ENCODE measurements around the gene CPA5.

Gene CPA5

DNA sequence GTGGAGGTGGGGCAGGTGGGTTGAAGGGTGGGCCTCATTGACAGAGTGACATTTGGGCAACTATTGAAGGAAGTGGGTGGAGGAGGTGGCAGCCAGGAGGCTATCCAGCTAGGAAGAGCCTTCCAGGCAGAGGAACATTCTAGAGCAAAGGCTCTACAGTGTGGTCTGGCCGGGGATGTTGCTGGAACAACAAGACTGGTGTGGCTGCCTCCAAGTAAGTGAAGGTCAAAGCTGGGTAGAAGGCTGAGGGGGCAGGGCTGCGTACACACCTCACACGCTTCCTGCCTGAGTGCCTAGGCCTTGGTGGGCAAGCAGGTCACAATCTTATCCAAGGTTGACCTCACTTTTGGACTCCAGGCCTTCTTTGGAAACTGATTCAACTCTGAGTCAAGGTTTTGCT is 42.3 kb downstream of the CPA5 start:
- Histone ChIP-seq H3K18ac (ENCODE audit: low read length) (no peak overlapping the region), H2BK120ac (ENCODE audit: low read depth, low read length) (no peak overlapping the region), H3K9ac (ENCODE audit: low read depth, low read length, poor library complexity) (no peak overlapping the region), H3K79me1 (ENCODE audit: low read depth, low read length) (no peaks in the 10 kb centered on the region), H2BK5ac (ENCODE audit: low read length) (no peak overlapping the region), H3K4me2 (ENCODE audit: insufficient read depth, low read length, poor library complexity, severe bottlenecking) (no peak overlapping the region), H3K9me3 (replicated peaks in 1 of 2; ENCODE audit: control insufficient read depth in 2 of 2, insufficient read depth in 1 of 2, low read depth in 1 of 2, low read length in 2 of 2) (peaks cover 2 to 6% of the 10 kb centered on the region in 2 donors), H3K27ac (replicated peaks; ENCODE audit: low read length) (no peak overlapping the region), H2BK12ac (ENCODE audit: low read length) (no peak overlapping the region), H3K23ac (ENCODE audit: low read depth, low read length, poor library complexity) (no peak overlapping the region), H3K36me3 (replicated peaks in 1 of 2; ENCODE audit: control insufficient read depth in 2 of 2, insufficient read depth in 2 of 2, low read length in 2 of 2) (no peaks in the 10 kb centered on the region), H4K91ac (ENCODE audit: low read depth, low read length, poor library complexity) (no peak overlapping the region), H3K27me3 (ENCODE audit: control insufficient read depth in 3 of 3, insufficient read depth in 3 of 3, low read depth in 1 of 3, low read length in 3 of 3) (no peaks in the 10 kb centered on the region), H2BK15ac (ENCODE audit: low read length) (no peak overlapping the region), H2AK5ac (ENCODE audit: low read depth, low read length) (no peak overlapping the region), H3K4me3 (ENCODE audit: low read length in 2 of 2) (no peak overlapping the region), H3K14ac (ENCODE audit: low read length) (no peak overlapping the region), H3K4ac (ENCODE audit: low read length) (no peak overlapping the region), H4K8ac (ENCODE audit: low read depth, low read length) (no peak overlapping the region), H3K4me1 (ENCODE audit: control insufficient read depth in 2 of 2, insufficient read depth in 1 of 2, low read depth in 1 of 2, low read length in 2 of 2) (peaks cover 4 to 11% of the 10 kb centered on the region in 2 donors), H2AFZ (ENCODE audit: low read length) (no peak overlapping the region)
- WGBS, 2 donors (ENCODE audit: extremely low coverage in 2 of 2, insufficient read length in 2 of 2, insufficient replicate concordance in 1 of 2): no CpG with 5 or more reads among the region's 3 CpGs
- DNase-seq (ENCODE audit: low spot score): no peak

DNA sequence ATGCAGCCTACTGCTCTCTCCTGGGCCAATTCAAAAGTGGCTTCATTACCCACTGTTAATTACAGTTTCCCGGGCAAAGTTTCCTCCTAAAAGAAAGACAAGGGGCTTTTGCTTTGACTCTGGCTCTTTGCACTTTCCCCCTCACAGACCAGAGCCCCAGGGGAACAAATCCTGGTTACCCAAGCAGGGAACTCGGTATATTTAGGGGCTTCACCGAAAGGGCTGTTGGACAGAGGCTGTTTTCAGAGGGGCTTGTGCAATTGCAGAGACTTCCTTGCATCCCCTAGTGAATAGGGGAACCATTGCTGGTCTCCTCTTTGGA is 42.7 kb downstream of the CPA5 start:
- Histone ChIP-seq H4K91ac (ENCODE audit: low read depth, low read length, poor library complexity) (peak overlapping the region; percentile 26), H2BK15ac (ENCODE audit: low read length) (no peak overlapping the region), H2AFZ (ENCODE audit: low read length) (peak overlapping the region; percentile 30), H3K4me1 (ENCODE audit: control insufficient read depth in 2 of 2, insufficient read depth in 1 of 2, low read depth in 1 of 2, low read length in 2 of 2) (peaks cover 4 to 12% of the 10 kb centered on the region in 2 donors), H3K9me3 (replicated peaks in 1 of 2; ENCODE audit: control insufficient read depth in 2 of 2, insufficient read depth in 1 of 2, low read depth in 1 of 2, low read length in 2 of 2) (peaks cover 2 to 6% of the 10 kb centered on the region in 2 donors), H3K27me3 (ENCODE audit: control insufficient read depth in 3 of 3, insufficient read depth in 3 of 3, low read depth in 1 of 3, low read length in 3 of 3) (no peaks in the 10 kb centered on the region), H3K4me3 (ENCODE audit: low read length in 2 of 2) (no peak overlapping the region), H2BK5ac (ENCODE audit: low read length) (no peak overlapping the region), H3K4me2 (ENCODE audit: insufficient read depth, low read length, poor library complexity, severe bottlenecking) (no peak overlapping the region), H3K9ac (ENCODE audit: low read depth, low read length, poor library complexity) (no peak overlapping the region), H4K8ac (ENCODE audit: low read depth, low read length) (no peak overlapping the region), H3K27ac (replicated peaks; ENCODE audit: low read length) (no peak overlapping the region), H3K18ac (ENCODE audit: low read length) (no peak overlapping the region), H2BK12ac (ENCODE audit: low read length) (no peak overlapping the region), H3K36me3 (replicated peaks in 1 of 2; ENCODE audit: control insufficient read depth in 2 of 2, insufficient read depth in 2 of 2, low read length in 2 of 2) (no peaks in the 10 kb centered on the region), H3K23ac (ENCODE audit: low read depth, low read length, poor library complexity) (no peak overlapping the region), H2BK120ac (ENCODE audit: low read depth, low read length) (no peak overlapping the region), H3K14ac (ENCODE audit: low read length) (no peak overlapping the region), H2AK5ac (ENCODE audit: low read depth, low read length) (peak overlapping the region; percentile 30), H3K4ac (ENCODE audit: low read length) (no peak overlapping the region), H3K79me1 (ENCODE audit: low read depth, low read length) (no peaks in the 10 kb centered on the region)
- no peak for DNase-seq (ENCODE audit: low spot score)
- no CpG with 5 or more reads among the region's 3 CpGs for WGBS, 2 donors (ENCODE audit: extremely low coverage in 2 of 2, insufficient read length in 2 of 2, insufficient replicate concordance in 1 of 2)

DNA sequence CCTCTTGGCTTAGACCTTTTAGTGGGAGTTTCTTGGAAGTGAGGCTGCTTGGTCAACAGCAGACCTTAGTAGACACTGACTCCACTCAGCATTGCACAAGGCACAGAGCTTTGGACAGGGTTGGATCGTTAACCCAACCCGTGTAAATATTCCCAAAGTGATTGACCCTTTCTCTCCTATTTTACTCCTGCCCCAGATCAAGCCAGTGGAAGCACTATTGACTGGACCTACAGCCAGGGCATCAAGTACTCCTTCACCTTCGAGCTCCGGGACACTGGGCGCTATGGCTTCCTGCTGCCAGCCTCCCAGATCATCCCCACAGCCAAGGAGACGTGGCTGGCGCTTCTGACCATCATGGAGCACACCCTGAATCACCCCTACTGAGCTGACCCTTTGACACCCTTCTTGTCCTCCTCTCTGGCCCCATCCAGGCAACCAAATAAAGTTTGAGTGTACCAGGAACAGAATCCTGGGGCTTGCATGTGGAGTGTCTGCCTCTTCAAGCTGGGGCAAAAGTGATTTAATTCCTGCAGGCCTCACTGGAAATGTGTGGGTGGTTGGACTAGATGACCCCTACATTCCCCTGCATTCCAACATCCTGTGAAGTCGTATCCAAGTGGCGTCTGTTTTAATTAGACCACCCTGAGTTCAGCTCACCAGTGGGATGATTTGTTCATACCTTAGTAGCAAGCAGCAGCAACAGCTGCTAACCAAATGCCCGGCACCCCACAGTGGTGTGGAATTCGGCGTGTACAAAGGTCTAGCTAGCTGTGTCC is 43.2 kb downstream of the CPA5 start:
- H3K27ac ChIP-seq (replicated peaks; ENCODE audit: low read length): peak overlapping the region; percentile 17
- no peak for DNase-seq (ENCODE audit: low spot score)

DNA sequence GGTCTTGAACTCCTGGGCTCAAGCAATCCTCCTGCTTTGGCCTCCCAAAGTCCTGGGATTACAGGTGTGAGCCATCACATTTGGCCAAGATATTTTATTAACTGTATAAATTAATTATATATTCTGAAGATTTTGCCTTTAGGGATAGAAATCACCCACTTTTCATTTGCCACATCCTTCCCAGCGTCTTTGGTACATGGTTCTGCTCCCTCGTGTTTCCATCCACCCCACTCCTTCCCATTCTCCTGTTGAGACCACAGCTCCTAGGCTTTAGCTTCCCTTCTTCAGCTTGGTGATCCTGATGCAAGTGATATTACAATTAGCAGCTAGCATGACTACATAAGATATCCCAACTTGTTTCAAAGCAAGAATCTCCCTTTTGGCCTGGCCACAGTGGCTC is 44.1 kb downstream of the CPA5 start:
- H2AK5ac ChIP-seq (ENCODE audit: low read depth, low read length): no peak overlapping the region
- H3K9ac ChIP-seq (ENCODE audit: low read depth, low read length, poor library complexity): no peak overlapping the region
- H3K4me2 ChIP-seq (ENCODE audit: insufficient read depth, low read length, poor library complexity, severe bottlenecking): no peak overlapping the region
- DNase-seq (ENCODE audit: low spot score): no peak
- H4K8ac ChIP-seq (ENCODE audit: low read depth, low read length): no peak overlapping the region
- H3K27ac ChIP-seq (replicated peaks; ENCODE audit: low read length): no peak overlapping the region
- no peak overlapping the region for H2BK5ac ChIP-seq (ENCODE audit: low read length)
- H2AFZ ChIP-seq (ENCODE audit: low read length): no peak overlapping the region
- H3K79me1 ChIP-seq (ENCODE audit: low read depth, low read length): no peaks in the 10 kb centered on the region
- no peak overlapping the region for H3K4me3 ChIP-seq (ENCODE audit: low read length in 2 of 2)
- no peak overlapping the region for H3K4ac ChIP-seq (ENCODE audit: low read length)
- no peak overlapping the region for H3K23ac ChIP-seq (ENCODE audit: low read depth, low read length, poor library complexity)
- H3K14ac ChIP-seq (ENCODE audit: low read length): no peak overlapping the region
- no peak overlapping the region for H3K18ac ChIP-seq (ENCODE audit: low read length)
- WGBS, 2 donors (ENCODE audit: extremely low coverage in 2 of 2, insufficient read length in 2 of 2, insufficient replicate concordance in 1 of 2): no CpG with 5 or more reads among the region's 2 CpGs
- peaks cover 2 to 6% of the 10 kb centered on the region in 2 donors for H3K9me3 ChIP-seq (replicated peaks in 1 of 2; ENCODE audit: control insufficient read depth in 2 of 2, insufficient read depth in 1 of 2, low read depth in 1 of 2, low read length in 2 of 2)
- H3K4me1 ChIP-seq (ENCODE audit: control insufficient read depth in 2 of 2, insufficient read depth in 1 of 2, low read depth in 1 of 2, low read length in 2 of 2): peaks cover 4 to 16% of the 10 kb centered on the region in 2 donors
- H3K27me3 ChIP-seq (ENCODE audit: control insufficient read depth in 3 of 3, insufficient read depth in 3 of 3, low read depth in 1 of 3, low read length in 3 of 3): no peaks in the 10 kb centered on the region
- H4K91ac ChIP-seq (ENCODE audit: low read depth, low read length, poor library complexity): no peak overlapping the region
- H2BK12ac ChIP-seq (ENCODE audit: low read length): no peak overlapping the region
- H2BK15ac ChIP-seq (ENCODE audit: low read length): no peak overlapping the region
- no peaks in the 10 kb centered on the region for H3K36me3 ChIP-seq (replicated peaks in 1 of 2; ENCODE audit: control insufficient read depth in 2 of 2, insufficient read depth in 2 of 2, low read length in 2 of 2)
- no peak overlapping the region for H2BK120ac ChIP-seq (ENCODE audit: low read depth, low read length)

More for the DNA sequence above, 43.2 kb downstream of the CPA5 start:
- Histone ChIP-seq H3K4me2 (ENCODE audit: insufficient read depth, low read length, poor library complexity, severe bottlenecking) (no peak overlapping the region), H2BK5ac (ENCODE audit: low read length) (no peak overlapping the region), H2BK12ac (ENCODE audit: low read length) (peak overlapping the region; percentile 18), H3K4me1 (ENCODE audit: control insufficient read depth in 2 of 2, insufficient read depth in 1 of 2, low read depth in 1 of 2, low read length in 2 of 2) (peaks cover 4 to 16% of the 10 kb centered on the region in 2 donors), H3K4me3 (ENCODE audit: low read length in 2 of 2) (no peak overlapping the region), H3K36me3 (replicated peaks in 1 of 2; ENCODE audit: control insufficient read depth in 2 of 2, insufficient read depth in 2 of 2, low read length in 2 of 2) (no peaks in the 10 kb centered on the region), H2AFZ (ENCODE audit: low read length) (peak overlapping the region; percentile 30), H4K91ac (ENCODE audit: low read depth, low read length, poor library complexity) (peak overlapping the region; percentile 26), H3K9me3 (replicated peaks in 1 of 2; ENCODE audit: control insufficient read depth in 2 of 2, insufficient read depth in 1 of 2, low read depth in 1 of 2, low read length in 2 of 2) (peaks cover 2 to 6% of the 10 kb centered on the region in 2 donors), H3K18ac (ENCODE audit: low read length) (peak overlapping the region; percentile 72), H2BK120ac (ENCODE audit: low read depth, low read length) (no peak overlapping the region), H2BK15ac (ENCODE audit: low read length) (no peak overlapping the region), H3K14ac (ENCODE audit: low read length) (peak overlapping the region; percentile 25), H4K8ac (ENCODE audit: low read depth, low read length) (no peak overlapping the region), H3K27me3 (ENCODE audit: control insufficient read depth in 3 of 3, insufficient read depth in 3 of 3, low read depth in 1 of 3, low read length in 3 of 3) (no peaks in the 10 kb centered on the region), H3K79me1 (ENCODE audit: low read depth, low read length) (no peaks in the 10 kb centered on the region), H3K4ac (ENCODE audit: low read length) (no peak overlapping the region), H2AK5ac (ENCODE audit: low read depth, low read length) (peak overlapping the region; percentile 30), H3K9ac (ENCODE audit: low read depth, low read length, poor library complexity) (no peak overlapping the region), H3K23ac (ENCODE audit: low read depth, low read length, poor library complexity) (peak overlapping the region; percentile 83)
- WGBS, 2 donors (ENCODE audit: extremely low coverage in 2 of 2, insufficient read length in 2 of 2, insufficient replicate concordance in 1 of 2): no CpG with 5 or more reads among the region's 12 CpGs
